Activated CD8-positive, alpha-beta T cell treated with anti-CD3 and anti-CD28 coated beads for 36 hours (primary cell): ENCODE measurements around the gene DNM2. TPM values are rescaled to one million over a fixed set of nuclear protein-coding genes. Genes with fewer than 3 reads are reported as not detected.
A peak's percentile ranks its signal among the peaks of the same experiment; 100 is the strongest.

Source experiments
- ATAC-seq: fragments of 200-7000 bp; cut with Tn5 transposase; one replicate; pipeline ENCODE4 v1.10.0; 2021; ENCODE audit warnings: mild to moderate bottlenecking, moderate library complexity
- CTCF ChIA-PET: fragments of 350-600 bp; sonication (Branson Sonifier 250); formaldehyde crosslinking; loops from one replicate; lab custom pipeline; 2021; ENCODE audit warnings: antibody characterized with exemption; lab: Charles Lee
- POLR2A ChIA-PET: fragments of 350-600 bp; sonication (Branson Sonifier 250); formaldehyde crosslinking; loops from one replicate; lab custom pipeline; 2021; ENCODE audit warnings: antibody characterized with exemption; lab: Charles Lee
- DNase-seq: peaks from one replicate; pipeline ENCODE4 v3.0.0-alpha.2; 2020
- H3K27ac Mint-ChIP-seq: one replicate; pipeline ENCODE4 v1.8.0; 2021; ENCODE audit warnings: mild to moderate bottlenecking, mixed read lengths
- H3K27me3 Mint-ChIP-seq: one replicate; pipeline ENCODE4 v1.8.0; 2021; ENCODE audit warnings: mixed read lengths
- H3K36me3 Mint-ChIP-seq: one replicate; pipeline ENCODE4 v1.8.0; 2021; ENCODE audit warnings: low read depth, mixed read lengths
- H3K4me1 Mint-ChIP-seq: one replicate; pipeline ENCODE4 v1.8.0; 2021; ENCODE audit warnings: low read depth, mixed read lengths
- H3K4me3 Mint-ChIP-seq: one replicate; pipeline ENCODE4 v1.8.0; 2021; ENCODE audit warnings: mild to moderate bottlenecking, moderate library complexity, mixed read lengths
- H3K9me3 Mint-ChIP-seq: one replicate; pipeline ENCODE4 v1.8.0; 2021; ENCODE audit warnings: mixed read lengths
- intact Hi-C: fragments of 100-400 bp; cut with micrococcal nuclease; formaldehyde crosslinking; loops from one replicate; pipeline ENCODE4 v1.10.0; 2022
- total RNA-seq, 2 experiments: library from RNA; stranded (reverse); gene quantifications; one replicate each; pipeline ENCODE4 v1.2.3, GENCODE V29; 2021
- TF ChIP-seq, protein P1 (sequence below): fragments of 200-600 bp; IDR thresholded peaks from one replicate; pipeline ENCODE4 v1.8.0; 2022; ENCODE audit warnings: antibody characterized with exemption, mild to moderate bottlenecking

The DNM2 gene
- total RNA-seq, 2 experiments from 2014 or later: 151 to 153 TPM

DNA sequence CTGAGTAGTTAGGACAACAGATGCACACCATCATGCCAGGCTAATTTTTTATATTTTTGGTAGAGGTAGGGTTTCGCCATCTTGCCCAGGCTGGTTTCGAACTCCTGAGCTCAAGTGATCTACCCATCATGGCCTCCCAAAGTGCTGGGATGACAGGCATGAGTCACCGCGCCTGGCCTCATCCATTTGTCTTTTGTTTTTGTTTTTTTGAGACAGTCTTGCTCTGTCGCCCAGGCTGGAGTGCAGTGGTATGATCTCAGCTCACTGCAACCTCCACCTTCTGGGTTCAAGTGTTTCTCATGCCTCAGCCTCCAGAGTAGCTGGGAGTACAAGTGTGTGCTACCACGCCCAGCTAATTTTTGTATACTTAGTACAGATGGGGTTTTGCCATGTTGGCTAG is 57.0 kb downstream of the DNM2 start:
- TF ChIP-seq, protein P1, sequence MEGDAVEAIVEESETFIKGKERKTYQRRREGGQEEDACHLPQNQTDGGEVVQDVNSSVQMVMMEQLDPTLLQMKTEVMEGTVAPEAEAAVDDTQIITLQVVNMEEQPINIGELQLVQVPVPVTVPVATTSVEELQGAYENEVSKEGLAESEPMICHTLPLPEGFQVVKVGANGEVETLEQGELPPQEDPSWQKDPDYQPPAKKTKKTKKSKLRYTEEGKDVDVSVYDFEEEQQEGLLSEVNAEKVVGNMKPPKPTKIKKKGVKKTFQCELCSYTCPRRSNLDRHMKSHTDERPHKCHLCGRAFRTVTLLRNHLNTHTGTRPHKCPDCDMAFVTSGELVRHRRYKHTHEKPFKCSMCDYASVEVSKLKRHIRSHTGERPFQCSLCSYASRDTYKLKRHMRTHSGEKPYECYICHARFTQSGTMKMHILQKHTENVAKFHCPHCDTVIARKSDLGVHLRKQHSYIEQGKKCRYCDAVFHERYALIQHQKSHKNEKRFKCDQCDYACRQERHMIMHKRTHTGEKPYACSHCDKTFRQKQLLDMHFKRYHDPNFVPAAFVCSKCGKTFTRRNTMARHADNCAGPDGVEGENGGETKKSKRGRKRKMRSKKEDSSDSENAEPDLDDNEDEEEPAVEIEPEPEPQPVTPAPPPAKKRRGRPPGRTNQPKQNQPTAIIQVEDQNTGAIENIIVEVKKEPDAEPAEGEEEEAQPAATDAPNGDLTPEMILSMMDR: no peak
- ChIA-PET CTCF (interaction anchor here (1.5 to 1.6 kb wide), 2 partner anchors 57 to 75 kb away, joined by 4 to 8 read pairs; partner anchors contain the start of gene DNM2), POLR2A (interaction anchor here (0.7 kb wide), 1 partner anchor 23 kb away, joined by 4 read pairs; no protein-coding TSS in a partner anchor)
- DNase-seq (no peak), ATAC-seq (no peak)
- intact Hi-C loops: no loop called here
- no peak overlapping the region for H3K27ac Mint-ChIP-seq
- no peaks in the 10 kb centered on the region for H3K9me3 Mint-ChIP-seq
- H3K4me1 Mint-ChIP-seq: peaks cover 13% of the 10 kb centered on the region
- no peak overlapping the region for H3K4me3 Mint-ChIP-seq
- peaks cover 28% of the 10 kb centered on the region for H3K36me3 Mint-ChIP-seq
- no peaks in the 10 kb centered on the region for H3K27me3 Mint-ChIP-seq

DNA sequence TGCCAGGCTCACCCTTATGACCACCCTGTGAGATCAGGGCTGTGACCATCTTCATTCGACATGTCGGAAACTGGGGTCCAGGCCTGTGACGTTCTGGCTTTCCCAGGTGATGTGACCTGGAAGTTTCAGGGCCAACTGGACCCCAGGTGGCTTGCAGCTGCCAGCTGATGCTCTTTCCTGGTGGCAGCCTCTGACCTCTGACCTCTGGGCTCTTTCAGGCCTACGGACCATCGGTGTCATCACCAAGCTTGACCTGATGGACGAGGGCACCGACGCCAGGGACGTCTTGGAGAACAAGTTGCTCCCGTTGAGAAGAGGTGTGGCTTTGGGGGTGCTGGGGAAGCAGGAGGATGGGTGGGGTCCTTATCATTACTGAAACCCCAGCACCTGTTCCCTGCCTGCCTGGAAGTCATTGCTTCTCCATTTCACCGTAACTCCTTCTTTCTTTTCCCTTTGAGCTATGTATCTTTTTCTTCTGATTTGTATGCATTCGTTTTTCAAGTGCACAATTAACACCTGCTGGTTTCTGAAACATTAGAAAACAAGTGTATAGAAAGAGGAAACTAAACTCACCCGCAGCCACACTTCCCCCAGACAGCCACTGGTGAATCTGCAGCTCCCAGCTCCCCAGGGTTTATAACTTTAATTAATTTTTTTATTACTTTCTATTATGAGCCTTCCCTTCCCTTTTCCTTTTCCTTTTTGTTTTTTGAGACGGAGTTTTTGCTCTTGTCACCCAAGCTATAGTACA is 59.2 kb downstream of the DNM2 start:
- POLR2A ChIA-PET: interaction anchor here (3.3 kb wide), 1 partner anchor 17 kb away, joined by 9 read pairs; no protein-coding TSS in a partner anchor
- peak overlapping the region; percentile 59 for H3K27ac Mint-ChIP-seq
- H3K36me3 Mint-ChIP-seq: peaks cover 32% of the 10 kb centered on the region

DNA sequence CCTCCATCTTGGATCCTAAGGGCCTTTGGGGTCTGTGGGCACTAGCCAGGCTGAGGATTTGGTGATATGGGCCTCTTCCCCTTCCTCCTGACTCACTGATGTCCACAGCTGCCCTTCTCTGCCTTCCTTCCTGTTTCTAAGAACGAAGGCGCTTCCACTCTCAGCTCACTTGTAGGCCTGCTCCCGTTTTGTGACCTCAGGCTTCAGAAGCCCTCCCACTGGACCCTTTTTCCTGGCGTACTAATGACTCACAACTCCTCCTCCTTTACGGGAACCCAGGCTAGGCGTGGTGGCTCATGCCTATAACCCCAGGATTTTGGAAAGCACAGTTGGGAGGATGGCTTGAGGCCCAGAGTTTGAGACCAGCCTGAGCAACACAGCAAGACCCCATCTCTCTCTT is 62.5 kb downstream of the DNM2 start:
- H3K9me3 Mint-ChIP-seq: no peaks in the 10 kb centered on the region
- TF ChIP-seq, protein P1: no peak
- no peaks in the 10 kb centered on the region for H3K27me3 Mint-ChIP-seq
- CTCF ChIA-PET: no interaction called here
- POLR2A ChIA-PET: no interaction called here
- no peak for DNase-seq
- ATAC-seq: no peak
- intact Hi-C loops: no loop called here
- H3K4me3 Mint-ChIP-seq: no peak overlapping the region
- H3K36me3 Mint-ChIP-seq: peaks cover 41% of the 10 kb centered on the region
- H3K4me1 Mint-ChIP-seq: peaks cover 5% of the 10 kb centered on the region
- H3K27ac Mint-ChIP-seq: peak overlapping the region; percentile 38

More for the DNA sequence above, 59.2 kb downstream of the DNM2 start:
- ATAC-seq: no peak
- DNase-seq: no peak
- intact Hi-C loops: no loop called here
- CTCF ChIA-PET: interaction anchor here (1.2 to 1.9 kb wide), 2 partner anchors 44 to 87 kb away, joined by 3 to 9 read pairs; no protein-coding TSS in a partner anchor
- H3K4me3 Mint-ChIP-seq: no peak overlapping the region
- TF ChIP-seq, protein P1: no peak
- no peaks in the 10 kb centered on the region for H3K9me3 Mint-ChIP-seq
- peaks cover 5% of the 10 kb centered on the region for H3K4me1 Mint-ChIP-seq
- no peaks in the 10 kb centered on the region for H3K27me3 Mint-ChIP-seq

DNA sequence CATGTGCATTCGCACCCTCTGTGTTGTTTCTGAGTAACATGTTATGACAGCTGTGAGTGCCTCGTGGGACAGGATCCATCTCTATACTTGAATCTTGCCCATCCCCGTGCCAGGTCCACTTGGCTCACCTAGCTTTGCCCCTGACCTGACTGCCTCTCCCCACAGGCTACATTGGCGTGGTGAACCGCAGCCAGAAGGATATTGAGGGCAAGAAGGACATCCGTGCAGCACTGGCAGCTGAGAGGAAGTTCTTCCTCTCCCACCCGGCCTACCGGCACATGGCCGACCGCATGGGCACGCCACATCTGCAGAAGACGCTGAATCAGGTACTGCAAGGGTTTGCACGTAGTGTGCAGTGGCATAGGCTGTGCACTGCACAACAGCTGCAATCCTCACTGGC is 64.9 kb downstream of the DNM2 start:
- no peak for ATAC-seq
- POLR2A ChIA-PET: no interaction called here
- intact Hi-C loops: no loop called here

More for the DNA sequence above, 64.9 kb downstream of the DNM2 start:
- no peaks in the 10 kb centered on the region for H3K4me1 Mint-ChIP-seq
- H3K4me3 Mint-ChIP-seq: no peak overlapping the region
- H3K27ac Mint-ChIP-seq: no peak overlapping the region
- CTCF ChIA-PET: interaction anchor here (2.3 kb wide), 1 partner anchor 65 kb away, joined by 7 read pairs; the partner anchor contains the start of gene DNM2
- no peak for DNase-seq
- no peaks in the 10 kb centered on the region for H3K27me3 Mint-ChIP-seq
- H3K9me3 Mint-ChIP-seq: no peaks in the 10 kb centered on the region
- TF ChIP-seq, protein P1: no peak
- peaks cover 46% of the 10 kb centered on the region for H3K36me3 Mint-ChIP-seq
